HCT116 (cell line): ENCODE results near the gene RPS10. TPM values are rescaled to one million over a fixed set of nuclear protein-coding genes. Genes with fewer than 3 reads are reported as not detected.

Experiments used
- ATAC-seq: fragments of 200-7000 bp; cut with Tn5 transposase; 2 replicates; pipeline ENCODE4 v1.9.1; 2020; ENCODE audit warnings: mild to moderate bottlenecking, moderate library complexity
- BruUV-seq: library from RNA; stranded (reverse); fragments of 400-500 nt; replicated peaks from 2 replicates; lab custom pipeline; 2021; lab: Mats Ljungman, UMichigan
- CTCF ChIA-PET: fragments of 300-600 bp; sonication (Branson Sonifier 250); formaldehyde crosslinking; loops from one replicate; lab custom pipeline; 2021; ENCODE audit warnings: antibody characterized with exemption; lab: Charles Lee
- POLR2A ChIA-PET: fragments of 300-600, 350-600 bp; sonication (Branson Sonifier 250); formaldehyde crosslinking; loops from one replicate; lab custom pipeline; 2021; ENCODE audit warnings: antibody characterized with exemption; lab: Charles Lee
- RAD21 ChIA-PET, 2 experiments: fragments of 300-600 bp; sonication (Branson Sonifier 250); formaldehyde crosslinking; loops; one replicate each; lab custom pipeline; 2023; ENCODE audit warnings: low total read pairs in 2 of 2; ENCODE audit not compliant: uncharacterized antibody in 2 of 2, unreplicated experiment in 2 of 2, low non-redundant PET in 1 of 2; lab: Charles Lee
- DNase-seq: peaks from one replicate; pipeline ENCODE4 v3.0.0-alpha.2; 2010; ENCODE audit warnings: low read depth, low spot score
- H2AFZ ChIP-seq: fragments of 200-600 bp; shearing (Covaris generic), sonication (generic); 2 replicates; pipeline ENCODE4 v1.6.1; 2017; ENCODE audit warnings: low read depth, mixed run types, mixed read lengths, antibody characterized with exemption, low read length; ENCODE audit not compliant: poor library complexity, severe bottlenecking
- H3K27ac ChIP-seq: 2 replicates; pipeline ENCODE4 v1.5.1; 2012; ENCODE audit warnings: low read depth, low read length
- H3K27me3 ChIP-seq: fragments of 200-600 bp; sonication (generic); 2 replicates; pipeline ENCODE4 v1.6.1; 2016; ENCODE audit warnings: mixed run types, low read length, mixed read lengths; ENCODE audit not compliant: insufficient read depth
- H3K36me3 ChIP-seq, 2 experiments: fragments of 200-500 bp in 1 of 2; fragments of 200-600 bp in 1 of 2; sonication (Bioruptor generic) in 1 of 2; sonication (generic) in 1 of 2; 2 replicates each; pipeline versions ENCODE4 v1.5.1 to v1.6.1; 2014 to 2016; ENCODE audit warnings: low read length in 2 of 2, inconsistent platforms in 1 of 2, mixed read lengths in 1 of 2, mixed run types in 1 of 2; ENCODE audit not compliant: insufficient read depth in 2 of 2, control insufficient read depth in 1 of 2
- H3K4me1 ChIP-seq, 2 experiments: fragments of 200-600 bp in 1 of 2; sonication (generic) in 1 of 2; 2 replicates each; pipeline versions ENCODE4 v1.5.1 to v1.6.1; 2012 to 2017; ENCODE audit warnings: low read length in 2 of 2, inconsistent platforms in 1 of 2, mild to moderate bottlenecking in 1 of 2, mixed read lengths in 1 of 2, mixed run types in 1 of 2, moderate library complexity in 1 of 2; ENCODE audit not compliant: insufficient read depth in 2 of 2, control insufficient read depth in 1 of 2
- H3K4me2 ChIP-seq: fragments of 200-600 bp; sonication (generic); 2 replicates; pipeline ENCODE4 v1.6.1; 2017; ENCODE audit warnings: mixed run types, low read length, mixed read lengths
- H3K4me3 ChIP-seq, 2 experiments: fragments of 200-600 bp in 1 of 2; sonication (generic) in 1 of 2; replicated peaks in 1 of 2; 2 replicates each; pipeline ENCODE4 v1.5.1; 2011 to 2016; ENCODE audit warnings: low read length in 2 of 2, control low read depth in 1 of 2, low read depth in 1 of 2, mild to moderate bottlenecking in 1 of 2, mixed read lengths in 1 of 2, mixed run types in 1 of 2
- H3K79me2 ChIP-seq: fragments of 200-600 bp; sonication (generic); 2 replicates; pipeline ENCODE4 v1.6.1; 2017; ENCODE audit warnings: mild to moderate bottlenecking, mixed run types, low read length, moderate library complexity, mixed read lengths; ENCODE audit not compliant: insufficient read depth
- H3K9ac ChIP-seq: fragments of 200-600 bp; sonication (generic); 2 replicates; pipeline ENCODE4 v1.6.1; 2016; ENCODE audit warnings: low read length, mixed read lengths
- H3K9me2 ChIP-seq: fragments of 200-600 bp; sonication (generic), shearing (Covaris generic); 2 replicates; pipeline ENCODE4 v1.6.1; 2017; ENCODE audit warnings: mixed run types, mild to moderate bottlenecking, moderate library complexity; ENCODE audit not compliant: insufficient read depth
- H3K9me3 ChIP-seq, 2 experiments: fragments of 200-500 bp in 1 of 2; fragments of 200-600 bp in 1 of 2; sonication (Bioruptor generic) in 1 of 2; sonication (generic) in 1 of 2; 2 replicates each; pipeline ENCODE4 v1.6.1; 2014 to 2017; ENCODE audit warnings: low read length in 2 of 2, mixed read lengths in 2 of 2, inconsistent platforms in 1 of 2, low read depth in 1 of 2, mild to moderate bottlenecking in 1 of 2, mixed run types in 1 of 2, moderate library complexity in 1 of 2; ENCODE audit not compliant: control insufficient read depth in 1 of 2, insufficient read depth in 1 of 2
- H4K20me1 ChIP-seq: fragments of 200-600 bp; sonication (generic), shearing (Covaris generic); 2 replicates; pipeline ENCODE4 v1.6.1; 2017; ENCODE audit warnings: mixed run types, mild to moderate bottlenecking, moderate library complexity; ENCODE audit not compliant: insufficient read depth
- EGR1 ChIP-seq: IDR thresholded peaks from 2 replicates; pipeline ENCODE4 v1.6.1; 2012; ENCODE audit warnings: low read depth
- EZH2phosphoT487 ChIP-seq: fragments of 200-600 bp; IDR thresholded peaks from 2 replicates; pipeline ENCODE4 v1.6.1; 2018; ENCODE audit warnings: antibody characterized with exemption, borderline replicate concordance
- POLR2A ChIP-seq: IDR thresholded peaks from 2 replicates; pipeline ENCODE4 v1.7.0; 2011; ENCODE audit warnings: borderline replicate concordance; ENCODE audit not compliant: insufficient read depth, insufficient read length; ENCODE audit errors: extremely low read depth
- SP1 ChIP-seq: IDR thresholded peaks from 2 replicates; pipeline ENCODE4 v1.6.1; 2012; ENCODE audit warnings: low read depth
- TCF7L2 ChIP-seq: IDR thresholded peaks from 2 replicates; pipeline ENCODE4 v1.7.0; 2011; ENCODE audit warnings: borderline replicate concordance, inconsistent platforms; ENCODE audit not compliant: insufficient read depth, insufficient read length; ENCODE audit errors: extremely low read depth
- ZFX ChIP-seq: fragments of 450-650 bp; IDR thresholded peaks from 2 replicates; pipeline ENCODE4 v1.6.1; 2017
- ZNF274 ChIP-seq: fragments of 200-500 bp; sonication (Bioruptor generic); IDR thresholded peaks from 2 replicates; pipeline ENCODE4 v1.6.1; 2014; ENCODE audit warnings: mild to moderate bottlenecking, low read depth, low read length, inconsistent platforms
- intact Hi-C: fragments of 100-400 bp; cut with micrococcal nuclease; formaldehyde crosslinking; loops from 2 replicates; pipeline ENCODE4 v1.10.0; 2022
- total RNA-seq: library from RNA; stranded (reverse); gene quantifications from one replicate; pipeline ENCODE4 v1.2.1, GENCODE V29; 2021; ENCODE audit not compliant: unreplicated experiment
- TF ChIP-seq, protein P1 (sequence below): IDR thresholded peaks from 2 replicates; pipeline ENCODE4 v1.6.1; 2012
- TF ChIP-seq, protein P2 (sequence below), 3 experiments: fragments of 200-600 bp in 1 of 3; sonication (generic) in 1 of 3; IDR thresholded peaks in 2 of 3; conservative IDR thresholded peaks in 1 of 3; 2 replicates each; pipeline ENCODE4 v1.5.1; 2012 to 2017; ENCODE audit warnings: low read depth in 2 of 3, low read length in 2 of 3, antibody characterized with exemption in 1 of 3, borderline replicate concordance in 1 of 3, control low read depth in 1 of 3, mild to moderate bottlenecking in 1 of 3, mixed read lengths in 1 of 3, mixed run types in 1 of 3, moderate library complexity in 1 of 3; ENCODE audit not compliant: insufficient read depth in 1 of 3

Gene RPS10
- total RNA-seq, 1 experiment from 2014 or later = 1,863 TPM

DNA sequence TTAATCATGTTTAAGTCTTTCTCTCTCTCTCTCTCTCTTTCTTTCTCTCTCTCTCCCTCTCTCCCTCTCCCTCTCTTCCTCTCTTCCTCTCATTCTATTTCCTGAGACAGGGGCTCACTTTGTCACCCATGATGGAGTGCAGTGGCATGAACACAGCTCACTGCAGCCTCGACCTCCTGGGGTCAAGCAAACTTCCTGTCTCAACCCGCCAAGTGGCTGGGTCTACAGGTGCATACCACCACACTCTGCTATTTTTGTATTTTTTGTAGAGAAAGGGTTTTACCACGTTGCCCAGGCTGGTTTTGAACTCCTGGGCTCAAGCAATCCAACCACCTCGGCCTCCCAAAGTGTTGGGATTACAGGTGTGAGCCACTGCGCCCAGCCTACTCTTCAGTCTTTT lies 15.7 kb upstream of the RPS10 start:
- no peaks in the 10 kb centered on the region for H3K27me3 ChIP-seq
- H3K4me2 ChIP-seq = no peak overlapping the region
- POLR2A ChIA-PET = no interaction called here
- H3K9me3 ChIP-seq = no peaks in the 10 kb centered on the region
- CTCF ChIA-PET = no interaction called here
- ATAC-seq = no peak
- no TSS peak for BruUV-seq
- DNase-seq = no peak
- H4K20me1 ChIP-seq = no peaks in the 10 kb centered on the region
- no peak overlapping the region for H3K9ac ChIP-seq
- no peak overlapping the region for H3K27ac ChIP-seq
- intact Hi-C loops = no loop called here
- H2AFZ ChIP-seq = no peak overlapping the region
- TF ChIP-seq EZH2phosphoT487 (no peak), SP1 (no peak), EGR1 (no peak)
- TF ChIP-seq, protein P1, sequence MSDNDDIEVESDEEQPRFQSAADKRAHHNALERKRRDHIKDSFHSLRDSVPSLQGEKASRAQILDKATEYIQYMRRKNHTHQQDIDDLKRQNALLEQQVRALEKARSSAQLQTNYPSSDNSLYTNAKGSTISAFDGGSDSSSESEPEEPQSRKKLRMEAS = no peak
- no peak overlapping the region for H3K4me3 ChIP-seq
- H3K9me2 ChIP-seq = no peaks in the 10 kb centered on the region
- H3K79me2 ChIP-seq = no peaks in the 10 kb centered on the region
- RAD21 ChIA-PET = no interaction called here
- H3K36me3 ChIP-seq = no peaks in the 10 kb centered on the region
- H3K4me1 ChIP-seq = 0 out of 4 replicates have a peak, but pooled peaks cover 0 to 4% of the 10 kb centered on the region in 2 experiments

DNA sequence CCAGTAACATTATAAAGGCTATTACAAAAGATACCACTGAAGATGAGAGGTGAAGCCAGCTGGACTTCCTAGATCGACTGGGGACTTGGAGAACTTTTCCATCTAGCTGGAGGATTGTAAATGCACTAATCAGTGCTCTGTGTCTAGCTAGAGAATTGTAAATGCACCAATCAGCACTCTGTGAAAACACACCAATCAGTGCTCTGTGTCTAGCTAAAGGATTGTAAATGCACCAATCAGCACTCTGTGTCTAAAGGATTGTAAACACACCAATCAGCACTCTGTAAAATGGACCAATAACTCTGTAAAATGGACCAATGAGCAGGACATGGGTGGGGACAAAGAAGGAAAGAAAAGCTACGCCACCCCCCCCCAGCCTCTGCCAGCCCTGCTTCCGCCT lies 13.6 kb upstream of the RPS10 start:
- ChIA-PET RAD21 (no interaction called here), POLR2A (no interaction called here), CTCF (no interaction called here)
- Histone ChIP-seq H3K9me2 (no peaks in the 10 kb centered on the region), H3K4me2 (no peak overlapping the region), H3K4me1 (no peaks in the 10 kb centered on the region), H3K4me3 (no peak overlapping the region), H2AFZ (no peak overlapping the region), H3K9ac (no peak overlapping the region), H4K20me1 (no peaks in the 10 kb centered on the region), H3K27ac (no peak overlapping the region), H3K27me3 (no peaks in the 10 kb centered on the region), H3K9me3 (no peaks in the 10 kb centered on the region), H3K79me2 (no peaks in the 10 kb centered on the region), H3K36me3 (no peaks in the 10 kb centered on the region)
- intact Hi-C loops = no loop called here
- TF ChIP-seq ZNF274 (no peak), ZFX (no peak), POLR2A (no peak), TCF7L2 (no peak)
- TF ChIP-seq, protein P2, sequence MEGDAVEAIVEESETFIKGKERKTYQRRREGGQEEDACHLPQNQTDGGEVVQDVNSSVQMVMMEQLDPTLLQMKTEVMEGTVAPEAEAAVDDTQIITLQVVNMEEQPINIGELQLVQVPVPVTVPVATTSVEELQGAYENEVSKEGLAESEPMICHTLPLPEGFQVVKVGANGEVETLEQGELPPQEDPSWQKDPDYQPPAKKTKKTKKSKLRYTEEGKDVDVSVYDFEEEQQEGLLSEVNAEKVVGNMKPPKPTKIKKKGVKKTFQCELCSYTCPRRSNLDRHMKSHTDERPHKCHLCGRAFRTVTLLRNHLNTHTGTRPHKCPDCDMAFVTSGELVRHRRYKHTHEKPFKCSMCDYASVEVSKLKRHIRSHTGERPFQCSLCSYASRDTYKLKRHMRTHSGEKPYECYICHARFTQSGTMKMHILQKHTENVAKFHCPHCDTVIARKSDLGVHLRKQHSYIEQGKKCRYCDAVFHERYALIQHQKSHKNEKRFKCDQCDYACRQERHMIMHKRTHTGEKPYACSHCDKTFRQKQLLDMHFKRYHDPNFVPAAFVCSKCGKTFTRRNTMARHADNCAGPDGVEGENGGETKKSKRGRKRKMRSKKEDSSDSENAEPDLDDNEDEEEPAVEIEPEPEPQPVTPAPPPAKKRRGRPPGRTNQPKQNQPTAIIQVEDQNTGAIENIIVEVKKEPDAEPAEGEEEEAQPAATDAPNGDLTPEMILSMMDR (IDR thresholded peaks at IDR 0.05 in 2 of 3, conservative IDR thresholded peaks at IDR 0.05 in 1 of 3; ENCODE audit: borderline replicate concordance in 1 of 3, insufficient read depth in 1 of 3, low read depth in 2 of 3, low read length in 2 of 3) = no peak
- no TSS peak for BruUV-seq
- no peak for DNase-seq
- no peak for ATAC-seq
